Breast epithelium (tissue), 4 donors: ENCODE measurements around the gene RFNG. TPM values are rescaled to one million over a fixed set of nuclear protein-coding genes. Genes with fewer than 3 reads are reported as not detected.

Source experiments
- DNase-seq, 2 donors: peaks; one replicate each; pipeline ENCODE4 v3.0.0-alpha.2; 2019; ENCODE audit warnings: low spot score in 2 of 2
- H3K27ac ChIP-seq, 2 donors: fragments of 200-600 bp; sonication (generic) in 1 of 2; one replicate each; pipeline ENCODE4 v1.5.1; 2016 to 2019; ENCODE audit warnings: mild to moderate bottlenecking in 1 of 2
- H3K27me3 ChIP-seq, 2 donors: fragments of 200-600 bp; sonication (generic) in 1 of 2; one replicate each; pipeline versions ENCODE4 v1.5.1 to v1.6.0; 2017 to 2019; ENCODE audit warnings: control low read depth in 1 of 2, mild to moderate bottlenecking in 1 of 2
- H3K36me3 ChIP-seq: fragments of 200-600 bp; one replicate; pipeline ENCODE4 v1.5.1; 2019
- H3K4me1 ChIP-seq, 2 donors: fragments of 200-600 bp; sonication (generic); one replicate each; pipeline ENCODE4 v1.5.1; 2016 to 2019; ENCODE audit warnings: control low read depth in 1 of 2
- H3K4me3 ChIP-seq, 3 donors: fragments of 200-600 bp; sonication (generic); 1 replicate in 2 of 3; 2 replicates in 1 of 3; pipeline ENCODE4 v1.5.1; 2016 to 2019; ENCODE audit warnings: mild to moderate bottlenecking in 3 of 3, moderate library complexity in 2 of 3
- H3K9me3 ChIP-seq, 2 donors: fragments of 200-600 bp; sonication (generic) in 1 of 2; one replicate each; pipeline ENCODE4 v1.5.1; 2016 to 2019; ENCODE audit warnings: control low read depth in 1 of 2
- POLR2A ChIP-seq: fragments of 450-650 bp; IDR thresholded peaks from one replicate; pipeline ENCODE4 v1.6.1; 2016; ENCODE audit warnings: antibody characterized with exemption, mild to moderate bottlenecking, moderate library complexity
- POLR2AphosphoS5 ChIP-seq, 3 donors: sonication (generic); formaldehyde crosslinking; IDR thresholded peaks; one replicate each; pipeline ENCODE4 v1.6.1; 2017; ENCODE audit warnings: antibody characterized with exemption in 3 of 3
- intact Hi-C: fragments of 100-400 bp; cut with DNase I; formaldehyde crosslinking; loops from one replicate; pipeline ENCODE4 v1.15.1; 2023; ENCODE audit warnings: low total_unique reads
- total RNA-seq, 3 donors: library from RNA; depleted of rRNA; stranded (reverse); fragments of >200 nt; gene quantifications; one replicate each; pipeline ENCODE4 v1.1.0, GENCODE V29; 2016
- TF ChIP-seq, protein P1 (sequence below), 3 donors: fragments of 450-650 bp; IDR thresholded peaks; one replicate each; pipeline ENCODE4 v1.5.1; 2016 to 2017; ENCODE audit warnings: antibody characterized with exemption in 3 of 3, mild to moderate bottlenecking in 3 of 3, moderate library complexity in 3 of 3

The RFNG gene
- total RNA-seq, 3 donors from 2014 or later: 30.5 to 49.4 (median 31.8) TPM

DNA sequence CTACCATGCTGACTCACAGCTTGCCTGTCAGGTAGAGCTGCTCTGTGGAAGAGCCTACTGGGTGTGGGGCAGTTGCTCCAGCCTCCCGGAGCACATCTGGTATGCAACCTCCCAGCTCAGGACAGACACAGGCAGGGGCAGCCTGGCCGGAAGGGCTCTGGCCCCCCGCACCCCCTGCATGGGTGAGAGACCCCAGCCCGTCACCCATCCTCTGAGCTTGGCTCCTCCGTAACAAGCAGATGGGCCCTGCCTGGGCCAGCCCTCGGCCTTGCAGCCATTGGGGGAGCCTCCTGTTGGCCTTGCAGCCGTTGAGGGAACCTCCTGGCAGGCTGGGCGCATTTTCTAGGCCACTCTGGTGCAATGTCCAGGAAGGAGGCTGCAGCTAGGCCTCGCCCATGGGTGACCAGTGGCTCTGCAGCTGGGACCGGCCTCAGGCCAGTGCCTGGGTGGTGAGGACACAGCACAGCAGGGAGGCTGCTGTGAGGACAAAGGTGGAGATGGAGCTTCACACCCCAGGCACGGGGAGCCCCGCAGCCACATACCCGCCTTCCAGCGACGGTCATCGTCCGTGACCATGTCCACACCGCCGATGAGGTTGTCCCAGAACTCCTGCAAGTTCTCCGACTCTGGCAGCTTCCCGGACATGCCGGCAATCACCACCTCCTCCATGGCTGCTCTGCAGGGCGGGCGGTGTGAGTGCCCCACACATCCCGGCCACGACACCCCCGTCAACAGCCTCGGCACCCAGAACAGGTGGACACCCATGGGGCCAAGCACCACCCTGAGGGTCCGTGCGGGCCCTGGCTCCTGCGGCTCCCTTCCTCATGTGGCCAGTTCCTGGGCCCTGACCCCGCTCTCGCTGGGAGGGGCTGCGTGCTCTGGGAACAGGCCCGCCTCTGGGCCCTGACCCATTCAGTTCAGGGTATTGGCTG lies 44.4 kb upstream of the RFNG start:
- intact Hi-C loops: no loop called here
- TF ChIP-seq POLR2A (no peak), POLR2AphosphoS5 (IDR thresholded peaks at IDR 0.05) (no peak)
- TF ChIP-seq, protein P1, sequence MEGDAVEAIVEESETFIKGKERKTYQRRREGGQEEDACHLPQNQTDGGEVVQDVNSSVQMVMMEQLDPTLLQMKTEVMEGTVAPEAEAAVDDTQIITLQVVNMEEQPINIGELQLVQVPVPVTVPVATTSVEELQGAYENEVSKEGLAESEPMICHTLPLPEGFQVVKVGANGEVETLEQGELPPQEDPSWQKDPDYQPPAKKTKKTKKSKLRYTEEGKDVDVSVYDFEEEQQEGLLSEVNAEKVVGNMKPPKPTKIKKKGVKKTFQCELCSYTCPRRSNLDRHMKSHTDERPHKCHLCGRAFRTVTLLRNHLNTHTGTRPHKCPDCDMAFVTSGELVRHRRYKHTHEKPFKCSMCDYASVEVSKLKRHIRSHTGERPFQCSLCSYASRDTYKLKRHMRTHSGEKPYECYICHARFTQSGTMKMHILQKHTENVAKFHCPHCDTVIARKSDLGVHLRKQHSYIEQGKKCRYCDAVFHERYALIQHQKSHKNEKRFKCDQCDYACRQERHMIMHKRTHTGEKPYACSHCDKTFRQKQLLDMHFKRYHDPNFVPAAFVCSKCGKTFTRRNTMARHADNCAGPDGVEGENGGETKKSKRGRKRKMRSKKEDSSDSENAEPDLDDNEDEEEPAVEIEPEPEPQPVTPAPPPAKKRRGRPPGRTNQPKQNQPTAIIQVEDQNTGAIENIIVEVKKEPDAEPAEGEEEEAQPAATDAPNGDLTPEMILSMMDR (IDR thresholded peaks at IDR 0.05): no peak
- Histone ChIP-seq H3K4me3 (peak overlapping the region; percentile 68 to 88 (median 76)), H3K4me1 (peaks cover 18 to 29% of the 10 kb centered on the region in 2 donors), H3K9me3 (no peaks in the 10 kb centered on the region), H3K27ac (peak overlapping the region in 1 of 2 donors; percentile 95), H3K27me3 (no peaks in the 10 kb centered on the region), H3K36me3 (peaks cover 1% of the 10 kb centered on the region)
- no peak for DNase-seq

DNA sequence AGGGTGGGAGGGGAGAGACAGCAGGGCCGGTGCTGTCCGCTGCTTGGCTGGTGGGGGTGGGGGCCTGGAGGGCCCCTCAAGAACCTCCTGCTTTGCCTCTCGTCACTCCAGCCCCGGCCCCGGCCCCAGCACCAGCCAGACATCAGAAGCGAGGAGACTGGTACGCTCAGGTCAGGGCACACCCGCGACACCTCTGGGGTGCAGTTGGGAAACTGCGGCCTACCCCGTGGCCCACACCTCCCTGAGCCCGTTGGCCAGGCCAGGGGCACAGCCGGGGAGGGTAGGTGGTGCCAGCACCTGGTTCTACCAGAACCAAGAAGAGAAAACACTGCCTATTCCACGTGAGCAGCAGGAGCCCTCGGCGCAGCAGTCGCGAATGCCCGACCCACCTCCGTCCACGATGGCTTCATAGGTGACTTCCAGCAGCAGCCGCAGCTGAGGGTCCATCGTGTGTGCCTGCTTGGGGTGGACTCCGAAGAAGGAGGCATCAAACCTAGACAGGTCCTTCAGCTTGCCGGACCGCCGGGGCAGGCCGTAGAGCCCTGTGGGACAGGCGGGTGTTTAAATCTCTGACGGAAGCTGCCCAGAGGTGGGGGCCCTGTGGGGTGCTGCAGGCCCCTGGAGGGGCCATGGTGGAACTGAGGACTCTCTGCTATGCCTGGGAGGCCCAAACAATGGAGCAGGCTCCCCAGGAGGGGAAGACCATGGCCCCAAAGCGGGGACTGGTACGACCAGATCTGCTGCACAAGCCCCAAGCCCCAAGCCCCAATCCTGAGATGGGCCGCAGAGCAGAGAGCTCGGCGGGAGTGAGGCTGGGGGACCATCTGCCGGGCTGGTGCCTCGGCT lies 43.5 kb upstream of the RFNG start:
- Histone ChIP-seq H3K4me3 (peak overlapping the region in 2 of 3 donors; percentile 68 to 88), H3K27ac (no peak overlapping the region), H3K9me3 (no peaks in the 10 kb centered on the region), H3K4me1 (peaks cover 16 to 22% of the 10 kb centered on the region in 2 donors), H3K27me3 (no peaks in the 10 kb centered on the region), H3K36me3 (peaks cover 6% of the 10 kb centered on the region)
- intact Hi-C loops: no loop called here
- TF ChIP-seq POLR2A (no peak), POLR2AphosphoS5 (IDR thresholded peaks at IDR 0.05) (no peak)
- TF ChIP-seq, protein P1 (IDR thresholded peaks at IDR 0.05): no peak
- DNase-seq: no peak

DNA sequence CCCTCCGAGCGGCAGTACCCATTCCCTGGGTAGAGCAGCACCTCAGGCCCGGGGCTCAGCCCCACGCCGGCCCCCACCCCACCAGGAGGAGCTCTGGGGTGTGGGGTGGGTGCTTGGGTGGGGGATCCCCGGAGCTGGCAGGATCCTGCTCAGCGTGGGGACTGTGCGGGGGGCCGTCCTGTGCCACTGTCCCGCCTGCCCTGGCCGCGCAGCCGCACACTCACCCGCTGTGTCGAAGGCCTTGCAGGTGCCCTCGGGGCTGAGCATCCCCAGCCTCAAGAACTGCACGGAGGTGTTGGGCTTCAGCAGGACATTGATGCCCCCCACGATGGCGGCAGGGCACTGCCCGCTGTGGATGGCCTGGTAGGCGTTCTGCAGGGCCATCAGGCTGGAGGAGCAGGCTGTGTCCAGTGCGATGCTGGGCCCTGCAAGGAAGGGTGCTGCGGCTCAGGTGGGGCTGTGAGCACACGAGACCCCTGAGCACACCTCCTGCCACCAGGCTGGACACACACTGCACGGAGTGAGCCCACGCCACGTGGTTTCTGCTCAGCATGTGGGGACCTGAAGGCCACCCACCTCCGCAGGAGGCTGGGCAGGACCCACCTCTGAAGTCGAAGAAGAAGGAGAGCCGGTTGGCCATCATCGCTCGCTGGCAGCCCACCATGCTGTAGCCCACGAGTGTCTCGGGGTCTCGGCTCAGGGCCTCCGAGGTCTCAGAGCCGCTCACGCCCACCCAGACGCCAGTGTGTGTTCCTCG lies 41.6 kb upstream of the RFNG start:
- H3K36me3 ChIP-seq: peaks cover 18% of the 10 kb centered on the region

GRCh38 chr17:82092628-82092994 lies 41.0 kb upstream of the RFNG start:
- Histone ChIP-seq H3K4me3 (peak overlapping the region in 1 of 3 donors; percentile 8), H3K27me3 (no peaks in the 10 kb centered on the region), H3K36me3 (peaks cover 23% of the 10 kb centered on the region), H3K9me3 (no peaks in the 10 kb centered on the region), H3K27ac (no peak overlapping the region), H3K4me1 (peaks cover 8 to 11% of the 10 kb centered on the region in 2 donors)
- TF ChIP-seq POLR2A (no peak), POLR2AphosphoS5 (IDR thresholded peaks at IDR 0.05) (no peak)
- TF ChIP-seq, protein P1 (IDR thresholded peaks at IDR 0.05): no peak
- no peak for DNase-seq
- intact Hi-C loops: no loop called here

More for the DNA sequence above, 41.6 kb upstream of the RFNG start:
- intact Hi-C loops: no loop called here
- peaks cover 8 to 11% of the 10 kb centered on the region in 2 donors for H3K4me1 ChIP-seq
- no peaks in the 10 kb centered on the region for H3K9me3 ChIP-seq
- peak overlapping the region in 1 of 3 donors; percentile 8 for H3K4me3 ChIP-seq
- TF ChIP-seq, protein P1 (IDR thresholded peaks at IDR 0.05): no peak
- no peak for TF ChIP-seq POLR2AphosphoS5 (IDR thresholded peaks at IDR 0.05)
- no peak for DNase-seq
- H3K27me3 ChIP-seq: no peaks in the 10 kb centered on the region
- no peak overlapping the region for H3K27ac ChIP-seq
